ENCODE data around the gene C1QL4.
"Not testable (repeated sequence)": the region's sequence is repeated elsewhere in the genome, so short reads cannot be mapped to it uniquely, and the experiment has no call there.

C1QL4 gene

GRCh38 chr12:49297695-49298060 is 39.3 kb downstream of the C1QL4 start:
- DNase-seq, result no peak

- DNase-seq, result peak; percentile 52
These were observed 39.9 kb downstream of the C1QL4 start for GRCh38 chr12:49296836-49297694.

- peak; percentile 70 for DNase-seq
These were observed 40.8 kb downstream of the C1QL4 start for GRCh38 chr12:49296034-49296835.

- DNase-seq, result no peak
These were observed 41.7 kb downstream of the C1QL4 start, which contains the start of gene PRPH for GRCh38 chr12:49295082-49295936. Gene PRPH, plus strand, starts transcription at chr12:49295147. Its CDS starts 54 bp downstream, at chr12:49295201.

GRCh38 chr12:49294804-49295081 is 42.2 kb downstream of the C1QL4 start:
- no peak for DNase-seq

- DNase-seq, result peak; percentile 43
These were observed 42.7 kb downstream of the C1QL4 start for GRCh38 chr12:49294086-49294803.

- DNase-seq, result no peak
These were observed 43.7 kb downstream of the C1QL4 start for GRCh38 chr12:49293056-49293956.

GRCh38 chr12:49292729-49293055 is 44.3 kb downstream of the C1QL4 start:
- no peak for DNase-seq

GRCh38 chr12:49288922-49289555 is 47.9 kb downstream of the C1QL4 start:
- no peak for DNase-seq

- DNase-seq, result peak; percentile 53
These were observed 48.6 kb downstream of the C1QL4 start for GRCh38 chr12:49288412-49288853.

GRCh38 chr12:49287876-49288275 is 49.1 kb downstream of the C1QL4 start:
- DNase-seq, result no peak

- no peak for DNase-seq
These were observed 52.3 kb downstream of the C1QL4 start for GRCh38 chr12:49284672-49285071.

GRCh38 chr12:49283541-49284429 is 53.2 kb downstream of the C1QL4 start:
- no peak for DNase-seq

GRCh38 chr12:49282740-49283375 is 54.1 kb downstream of the C1QL4 start:
- DNase-seq, result not testable (repeated sequence)

All from NCI-H1436 (cell line).